ENCODE results near the gene PTDSS2.

Gene PTDSS2

DNA sequence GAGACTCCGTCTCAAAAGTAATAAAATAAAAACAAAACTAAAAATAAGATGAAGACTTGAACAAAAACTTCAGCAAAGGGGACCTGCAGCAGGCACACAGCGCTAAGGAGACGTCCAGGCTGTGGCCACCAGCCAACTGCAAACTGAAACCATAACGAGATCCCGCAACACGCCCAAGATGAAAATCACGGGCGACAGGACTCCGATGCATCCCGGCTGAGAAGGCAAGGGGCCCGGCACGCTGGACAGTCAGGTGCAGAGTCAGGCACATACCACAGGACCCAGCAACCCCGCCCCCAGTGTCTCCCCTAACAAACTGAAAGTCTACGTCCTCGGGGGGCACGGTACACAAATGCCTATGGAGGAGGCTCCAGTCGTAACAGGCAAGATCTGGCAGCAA, 76.1 kb downstream of the PTDSS2 start:
- in situ Hi-C loops (cut with MboI; ENCODE audit: low sequenced_read_pairs): no loop called here
- no peak for DNase-seq (ENCODE audit: low spot score in 2 of 2)
- Histone ChIP-seq H3K9me3 (no peaks in the 10 kb centered on the region), H3K4me1 (no peaks in the 10 kb centered on the region), H3K4me3 (no peak overlapping the region), H3K36me3 (replicated peaks) (no peaks in the 10 kb centered on the region), H3K27me3 (ENCODE audit: low read depth) (no peaks in the 10 kb centered on the region)

DNA sequence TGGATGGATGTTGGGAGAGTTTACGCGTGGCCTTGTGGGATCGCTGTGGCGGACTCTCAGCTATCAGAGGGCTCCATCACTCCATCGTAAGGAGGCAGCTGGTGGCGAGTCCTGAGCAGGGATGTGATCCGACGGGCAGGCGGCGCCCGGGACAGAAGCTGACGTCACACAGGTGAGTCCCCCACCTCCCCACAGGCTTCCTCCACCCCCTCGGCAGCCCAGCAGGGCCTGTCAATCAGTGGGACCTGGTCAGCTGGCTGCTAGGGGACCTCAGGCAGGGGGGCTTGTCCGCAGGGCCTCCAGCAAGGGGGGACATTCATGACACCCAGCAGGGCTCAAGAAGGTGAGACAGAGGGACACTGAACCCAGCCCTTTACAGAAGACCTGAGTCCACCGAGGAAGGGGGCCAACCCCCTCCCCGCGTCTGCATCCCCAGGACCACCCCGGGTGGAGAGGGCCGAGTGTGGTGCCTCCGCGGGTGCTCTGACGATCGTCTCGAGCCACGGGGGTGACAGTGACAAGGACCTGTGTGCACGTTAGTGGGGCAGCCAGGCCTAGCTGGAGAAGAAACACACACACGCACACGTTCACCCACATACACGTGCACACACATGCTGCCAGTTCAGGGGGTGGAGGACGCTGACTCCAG, 78.2 kb downstream of the PTDSS2 start:
- H3K9me3 ChIP-seq: no peaks in the 10 kb centered on the region
- in situ Hi-C loops (cut with MboI; ENCODE audit: low sequenced_read_pairs): no loop called here
- no peaks in the 10 kb centered on the region for H3K27me3 ChIP-seq (ENCODE audit: low read depth)
- no peak overlapping the region for H3K4me3 ChIP-seq
- peaks cover 19% of the 10 kb centered on the region for H3K36me3 ChIP-seq (replicated peaks)
- H3K4me1 ChIP-seq: no peaks in the 10 kb centered on the region
- DNase-seq (ENCODE audit: low spot score in 2 of 2): no peak

DNA sequence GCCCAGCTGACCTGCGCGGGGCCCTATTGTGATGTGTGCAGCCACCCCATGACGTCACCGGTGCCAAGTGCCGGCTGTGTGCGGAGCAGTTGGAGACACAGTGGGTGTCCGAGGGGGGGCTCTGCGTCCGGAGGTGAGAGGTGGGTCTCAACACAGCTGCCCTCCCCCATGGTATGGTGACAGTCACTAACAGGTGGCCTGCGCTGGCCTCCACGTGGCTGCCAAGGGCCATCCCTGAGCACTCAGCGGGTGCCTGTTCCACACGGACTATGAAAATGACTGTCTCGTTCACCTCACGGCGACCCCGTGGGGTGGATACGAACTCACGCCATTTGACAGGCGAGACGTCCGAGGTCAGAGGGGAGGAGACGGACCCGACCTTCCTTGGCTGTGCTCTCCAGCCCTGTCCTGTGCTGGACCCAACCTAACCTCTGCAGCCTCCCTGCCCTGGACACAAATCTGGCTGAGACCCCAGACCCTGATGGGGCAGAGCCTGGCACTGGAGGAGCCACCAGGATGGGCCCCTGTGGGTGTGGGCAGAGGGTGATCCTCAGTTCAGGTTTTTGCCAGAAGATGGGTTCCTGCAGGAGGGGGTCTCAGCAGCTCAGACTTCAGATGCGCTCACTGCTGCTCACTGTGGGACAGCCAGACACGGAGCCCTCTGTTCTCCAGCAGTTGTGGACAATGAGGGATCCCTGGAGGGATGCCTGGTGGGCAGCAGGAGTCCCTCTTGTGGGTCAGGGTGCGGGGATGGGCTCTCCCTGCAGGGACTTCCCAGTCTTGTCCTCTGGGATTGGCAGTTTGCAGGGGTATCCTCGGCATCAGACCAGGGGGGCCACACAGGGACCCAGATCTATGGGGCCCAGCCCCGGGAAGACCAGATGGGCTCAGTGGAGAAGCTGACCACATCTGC, 79.0 kb downstream of the PTDSS2 start:
- no peaks in the 10 kb centered on the region for H3K27me3 ChIP-seq (ENCODE audit: low read depth)
- no peaks in the 10 kb centered on the region for H3K4me1 ChIP-seq
- in situ Hi-C loops (cut with MboI; ENCODE audit: low sequenced_read_pairs): no loop called here
- H3K4me3 ChIP-seq: no peak overlapping the region
- H3K36me3 ChIP-seq (replicated peaks): peaks cover 26% of the 10 kb centered on the region
- DNase-seq (ENCODE audit: low spot score in 2 of 2): peak in 1 of 2 experiments; percentile 9
- no peaks in the 10 kb centered on the region for H3K9me3 ChIP-seq

DNA sequence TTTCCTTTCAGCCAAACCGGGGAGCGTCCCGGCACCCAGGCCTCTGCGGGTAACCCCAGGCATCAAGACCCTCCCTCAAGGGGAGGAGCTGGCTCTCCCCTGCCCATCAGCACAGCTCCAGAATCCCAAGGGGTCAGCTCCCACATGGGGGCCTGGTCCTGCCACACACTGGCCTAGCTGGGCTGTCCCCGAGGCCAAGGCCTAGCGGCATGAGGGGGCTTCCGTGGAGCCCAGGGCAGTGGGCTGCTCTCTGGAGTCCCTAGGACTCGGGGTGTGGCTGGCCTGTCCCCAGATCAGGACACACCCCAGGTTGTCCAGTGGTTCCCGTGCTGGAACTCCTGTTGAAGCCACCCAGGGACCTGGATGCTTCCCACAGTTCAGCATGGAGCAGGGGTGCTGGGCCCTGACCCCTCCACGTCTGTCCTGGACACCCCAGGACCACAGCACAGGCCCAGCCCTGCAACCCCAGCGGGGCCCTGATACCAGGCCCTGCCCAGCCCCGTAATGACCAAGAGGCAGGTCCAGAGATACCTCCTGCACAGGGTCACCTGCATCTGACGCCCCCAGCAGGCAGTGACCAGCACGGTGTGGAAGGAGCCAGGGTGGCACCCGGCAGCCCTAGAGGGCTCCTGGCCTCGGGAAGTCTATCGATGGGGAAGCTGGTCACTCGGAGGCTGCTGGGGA, 79.8 kb downstream of the PTDSS2 start:
- H3K4me1 ChIP-seq: no peaks in the 10 kb centered on the region
- no peak overlapping the region for H3K4me3 ChIP-seq
- H3K9me3 ChIP-seq: no peaks in the 10 kb centered on the region
- in situ Hi-C loops (cut with MboI; ENCODE audit: low sequenced_read_pairs): no loop called here
- H3K27me3 ChIP-seq (ENCODE audit: low read depth): no peaks in the 10 kb centered on the region
- peaks cover 26% of the 10 kb centered on the region for H3K36me3 ChIP-seq (replicated peaks)
- no peak for DNase-seq (ENCODE audit: low spot score in 2 of 2)

DNA sequence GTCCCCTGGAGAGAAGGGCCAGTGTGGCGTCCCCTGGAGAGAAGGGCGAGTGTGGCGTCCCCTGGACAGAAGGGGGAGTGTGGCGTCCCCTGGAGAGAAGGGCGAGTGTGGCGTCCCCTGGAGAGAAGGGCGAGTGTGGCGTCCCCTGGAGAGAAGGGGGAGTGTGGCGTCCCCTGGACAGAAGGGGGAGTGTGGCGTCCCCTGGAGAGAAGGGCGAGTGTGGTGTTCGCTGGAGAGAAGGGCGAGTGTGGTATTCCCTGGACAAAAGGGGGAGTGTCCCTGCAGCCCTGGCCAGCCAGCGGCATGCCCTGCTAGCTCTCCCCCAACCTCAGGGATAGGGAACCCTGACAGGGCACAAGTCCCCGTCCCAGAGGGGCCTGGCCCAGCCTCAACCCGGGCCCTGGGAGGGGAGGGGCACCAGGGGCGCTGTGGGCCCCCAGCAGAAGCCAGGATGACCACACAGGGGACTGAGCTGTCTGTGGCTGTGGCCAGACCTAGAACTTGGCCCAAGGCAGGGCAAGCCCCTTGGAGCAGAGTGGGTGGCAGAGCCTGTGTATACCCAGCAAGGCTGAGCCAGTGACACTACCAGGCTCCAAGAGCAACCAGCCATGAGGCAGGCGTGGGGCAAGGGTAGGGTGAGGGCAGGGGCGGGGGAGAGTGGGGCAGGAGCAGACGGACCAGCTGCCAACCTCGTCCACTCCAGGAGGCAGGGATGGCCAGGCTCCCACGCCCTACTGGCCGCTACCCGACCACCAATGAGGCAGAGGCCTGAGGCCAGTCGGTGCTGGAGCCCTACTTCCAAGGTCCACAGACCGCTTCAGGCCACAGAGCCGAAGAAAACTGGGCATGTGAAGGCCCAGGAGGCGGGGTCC, 81.1 kb downstream of the PTDSS2 start:
- Histone ChIP-seq H3K4me1 (no peaks in the 10 kb centered on the region), H3K36me3 (replicated peaks) (peaks cover 26% of the 10 kb centered on the region), H3K4me3 (no peak overlapping the region), H3K9me3 (no peaks in the 10 kb centered on the region), H3K27me3 (ENCODE audit: low read depth) (no peaks in the 10 kb centered on the region)
- in situ Hi-C loops (cut with MboI; ENCODE audit: low sequenced_read_pairs): no loop called here
- no peak for DNase-seq (ENCODE audit: low spot score in 2 of 2)

DNA sequence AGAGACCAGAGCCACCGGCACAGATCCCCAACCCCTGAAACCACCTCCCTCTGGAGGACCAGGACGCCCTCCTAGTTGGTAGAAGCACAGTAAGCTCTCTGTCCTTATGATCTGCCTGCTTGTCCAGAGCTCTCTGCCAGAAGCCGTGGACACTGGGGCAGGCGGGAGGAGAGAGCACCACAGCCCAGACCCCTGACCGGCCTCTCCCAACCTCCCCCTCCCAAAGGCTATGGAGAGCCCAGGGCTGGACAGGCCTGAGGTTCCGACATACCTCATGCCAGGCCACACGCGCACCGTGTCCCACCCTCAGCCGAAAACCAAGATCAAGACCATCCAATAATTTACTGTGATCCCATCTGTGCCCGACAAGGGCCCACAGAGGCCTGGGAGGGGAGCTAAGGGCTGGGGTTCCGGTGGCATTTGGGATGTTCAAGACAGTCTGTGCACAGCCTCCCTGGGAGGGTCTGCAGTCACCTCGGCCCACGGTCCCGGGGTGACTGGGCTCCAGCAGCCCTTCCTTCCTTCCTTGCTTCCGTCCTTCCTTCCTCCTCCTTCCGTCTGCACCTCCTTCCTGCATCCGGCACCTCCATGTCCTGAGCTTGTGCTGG, 81.9 kb downstream of the PTDSS2 start:
- H3K9me3 ChIP-seq: no peaks in the 10 kb centered on the region
- in situ Hi-C loops (cut with MboI; ENCODE audit: low sequenced_read_pairs): no loop called here
- no peaks in the 10 kb centered on the region for H3K27me3 ChIP-seq (ENCODE audit: low read depth)
- no peak for DNase-seq (ENCODE audit: low spot score in 2 of 2)
- H3K4me1 ChIP-seq: no peaks in the 10 kb centered on the region; the same call in 1 of the 2 replicates
- H3K4me3 ChIP-seq: no peak overlapping the region
- peaks cover 26% of the 10 kb centered on the region for H3K36me3 ChIP-seq (replicated peaks)

DNA sequence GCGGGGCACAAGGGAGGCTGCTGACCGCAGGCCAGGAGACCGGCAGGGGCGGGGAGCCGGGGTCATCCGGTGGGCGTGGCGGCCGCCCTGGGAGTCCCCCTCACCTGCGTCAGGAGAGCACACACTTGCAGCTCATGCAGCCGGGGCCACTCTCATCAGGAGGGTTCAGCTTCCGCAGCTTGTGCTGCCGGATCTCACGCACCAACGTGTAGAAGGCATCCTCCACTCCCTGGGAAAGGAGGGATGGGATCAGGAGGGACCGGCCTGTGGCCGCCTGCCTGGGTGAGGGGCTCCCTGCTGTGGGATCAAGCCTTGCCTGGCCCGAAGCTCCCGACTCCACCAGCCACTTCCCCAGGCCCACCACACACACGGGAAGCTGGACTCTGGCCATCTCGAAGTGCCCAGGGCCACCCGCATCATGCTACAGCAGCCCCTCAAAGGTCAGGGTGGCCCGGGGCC, 82.5 kb downstream of the PTDSS2 start:
- in situ Hi-C loops (cut with MboI; ENCODE audit: low sequenced_read_pairs): no loop called here
- Histone ChIP-seq H3K36me3 (replicated peaks) (peaks cover 26% of the 10 kb centered on the region), H3K4me1 (no peaks in the 10 kb centered on the region; the same call in 1 of the 2 replicates), H3K9me3 (no peaks in the 10 kb centered on the region), H3K4me3 (no peak overlapping the region), H3K27me3 (ENCODE audit: low read depth) (no peaks in the 10 kb centered on the region)
- no peak for DNase-seq (ENCODE audit: low spot score in 2 of 2)

DNA sequence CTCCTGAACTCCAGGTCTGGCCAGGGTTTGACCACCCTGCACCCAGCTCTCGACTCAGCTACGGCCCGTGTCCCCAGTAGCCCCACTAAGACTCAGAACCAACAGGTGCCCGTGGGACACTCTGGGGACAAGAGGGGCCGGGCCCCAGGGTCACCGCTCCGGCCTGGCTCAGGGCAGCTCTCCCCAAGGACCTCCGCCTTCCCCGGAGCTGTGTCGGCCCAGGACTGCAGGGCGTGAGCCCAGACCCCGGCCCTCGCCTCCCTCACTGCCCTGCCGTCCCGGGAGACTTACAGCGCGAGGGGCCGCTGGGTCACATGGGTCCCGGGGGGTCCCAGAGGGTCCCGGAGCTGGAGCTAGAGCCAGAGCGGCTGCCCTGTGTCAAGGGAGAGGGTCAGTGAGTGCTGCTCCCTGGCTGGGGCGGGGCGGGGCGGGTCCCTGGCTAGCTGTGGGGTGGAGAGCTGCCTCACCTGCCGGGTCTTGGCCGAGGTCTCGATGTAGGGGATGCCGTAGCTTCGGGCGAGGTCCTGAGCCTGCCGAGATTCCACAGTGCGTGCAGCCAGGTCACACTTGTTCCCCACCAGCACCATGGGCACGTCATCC, 83.0 kb downstream of the PTDSS2 start:
- peaks cover 26% of the 10 kb centered on the region for H3K36me3 ChIP-seq (replicated peaks)
- H3K27me3 ChIP-seq (ENCODE audit: low read depth): no peaks in the 10 kb centered on the region
- no peak overlapping the region for H3K4me3 ChIP-seq
- no peaks in the 10 kb centered on the region for H3K9me3 ChIP-seq
- in situ Hi-C loops (cut with MboI; ENCODE audit: low sequenced_read_pairs): no loop called here
- no peaks in the 10 kb centered on the region; the same call in 1 of the 2 replicates for H3K4me1 ChIP-seq
- DNase-seq (ENCODE audit: low spot score in 2 of 2): no peak

DNA sequence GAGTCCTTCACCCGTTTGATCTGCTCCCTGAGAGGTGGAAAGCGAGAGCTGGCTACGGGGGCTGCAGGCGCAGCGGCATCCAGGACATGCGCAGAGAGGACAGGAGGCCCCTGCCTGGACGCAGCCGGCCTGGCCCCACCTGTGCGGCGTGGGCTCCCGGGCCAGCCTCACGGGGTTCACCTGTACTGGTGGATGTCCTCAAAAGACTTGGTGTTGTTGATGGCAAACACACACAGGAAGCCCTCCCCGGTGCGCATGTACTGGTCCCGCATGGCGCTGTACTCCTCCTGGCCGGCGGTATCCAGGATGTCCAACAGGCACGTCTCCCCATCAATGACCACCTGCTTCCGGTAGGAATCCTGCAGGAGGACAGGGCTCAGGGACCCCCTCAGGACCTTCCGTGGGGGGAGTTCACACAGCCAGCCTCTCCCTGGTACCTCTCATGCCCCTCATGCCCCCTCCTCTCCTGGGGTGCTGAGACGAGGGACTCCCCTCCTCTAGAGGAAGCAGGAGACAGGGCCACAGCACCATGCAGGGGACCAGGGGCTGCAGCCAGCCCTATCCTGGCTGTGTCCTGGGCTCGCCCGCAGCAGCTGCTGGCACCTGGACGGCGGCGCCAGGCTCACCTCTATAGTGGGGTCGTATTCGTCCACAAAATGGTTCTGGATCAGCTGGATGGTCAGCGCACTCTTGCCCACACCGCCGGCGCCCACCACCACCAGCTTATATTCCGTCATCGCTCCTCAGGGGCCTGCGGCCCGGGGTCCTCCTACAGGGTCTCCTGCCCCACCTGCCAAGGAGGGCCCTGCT, 83.7 kb downstream of the PTDSS2 start:
- H3K4me3 ChIP-seq: peak overlapping the region; percentile 77; the same call in 1 of the 2 replicates
- in situ Hi-C loops (cut with MboI; ENCODE audit: low sequenced_read_pairs): no loop called here
- no peak for DNase-seq (ENCODE audit: low spot score in 2 of 2)

DNA sequence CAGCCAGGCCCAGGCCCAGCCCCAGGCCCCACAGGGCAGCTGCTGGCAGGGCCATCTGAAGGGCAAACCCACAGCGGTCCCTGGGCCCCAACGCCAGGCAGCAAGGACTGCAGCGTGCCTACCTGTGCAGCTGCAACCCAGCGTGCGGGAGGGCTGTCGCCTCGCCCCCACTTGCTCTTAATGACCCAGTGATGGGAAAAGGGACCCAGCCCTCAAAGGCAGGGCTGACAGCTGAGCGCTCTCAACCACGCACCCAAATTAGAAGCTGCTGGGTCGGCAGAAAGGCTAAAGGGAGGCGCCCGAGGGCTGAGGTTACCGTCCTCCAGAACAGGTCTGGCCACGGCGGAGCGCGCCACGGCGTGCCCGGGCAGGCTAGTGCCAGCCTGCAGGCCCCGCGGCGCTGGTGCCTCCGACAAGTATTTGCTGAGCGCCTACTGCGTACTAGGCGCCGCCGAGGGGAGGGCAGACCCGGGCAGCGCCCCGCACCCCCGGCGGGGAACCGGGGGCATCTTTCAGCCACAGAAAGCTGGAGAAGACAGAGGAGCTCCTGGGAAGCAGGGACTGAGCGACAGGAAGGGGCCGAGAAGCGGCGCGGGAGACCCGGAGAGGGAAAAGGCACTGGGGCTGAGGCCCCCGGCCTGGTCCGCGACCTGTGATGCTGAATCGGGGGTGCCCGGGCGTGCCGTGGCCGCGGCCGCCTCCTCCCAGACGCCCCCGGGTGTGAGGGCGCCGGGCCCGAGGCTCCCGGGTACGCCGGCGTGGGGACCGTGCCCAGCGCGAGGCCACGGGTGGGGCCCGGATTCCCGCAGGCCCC, 84.5 kb downstream of the PTDSS2 start:
- in situ Hi-C loops (cut with MboI; ENCODE audit: low sequenced_read_pairs): no loop called here
- peaks cover 26% of the 10 kb centered on the region for H3K36me3 ChIP-seq (replicated peaks)
- H3K4me3 ChIP-seq: peak overlapping the region; percentile 77
- no peaks in the 10 kb centered on the region for H3K9me3 ChIP-seq
- DNase-seq (ENCODE audit: low spot score in 2 of 2): peak in 1 of 2 experiments; percentile 43
- H3K27me3 ChIP-seq (ENCODE audit: low read depth): no peaks in the 10 kb centered on the region
- no peaks in the 10 kb centered on the region; the same call in 1 of the 2 replicates for H3K4me1 ChIP-seq

More for the DNA sequence above, 83.7 kb downstream of the PTDSS2 start:
- no peaks in the 10 kb centered on the region; the same call in 1 of the 2 replicates for H3K4me1 ChIP-seq
- H3K9me3 ChIP-seq: no peaks in the 10 kb centered on the region
- peaks cover 26% of the 10 kb centered on the region for H3K36me3 ChIP-seq (replicated peaks)
- no peaks in the 10 kb centered on the region for H3K27me3 ChIP-seq (ENCODE audit: low read depth)

DNA sequence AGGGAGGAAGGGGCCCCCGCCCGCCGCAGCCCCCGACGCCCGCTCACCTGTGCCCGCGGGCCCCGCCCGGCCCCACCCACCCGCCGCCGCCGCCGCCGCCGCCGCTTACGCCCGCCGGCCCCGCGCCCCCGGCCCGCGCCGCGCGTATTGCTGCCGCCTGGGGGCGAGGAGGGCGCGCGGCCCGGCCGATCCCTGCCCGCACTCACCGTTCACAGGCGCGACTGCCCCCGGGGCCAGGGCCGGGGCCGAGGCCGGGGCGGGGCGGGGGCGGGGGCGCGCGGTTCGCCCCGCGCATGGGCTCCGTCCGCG, 85.1 kb downstream of the PTDSS2 start:
- DNase-seq (ENCODE audit: low spot score in 2 of 2): no peak
- H3K9me3 ChIP-seq: no peaks in the 10 kb centered on the region
- peak overlapping the region; percentile 77; the same call in 1 of the 2 replicates for H3K4me3 ChIP-seq
- peaks cover 26% of the 10 kb centered on the region for H3K36me3 ChIP-seq (replicated peaks)
- no peaks in the 10 kb centered on the region; the same call in 1 of the 2 replicates for H3K4me1 ChIP-seq
- in situ Hi-C loops (cut with MboI; ENCODE audit: low sequenced_read_pairs): no loop called here
- H3K27me3 ChIP-seq (ENCODE audit: low read depth): no peaks in the 10 kb centered on the region
